Panc1 (cell line): Measurements from ENCODE around the gene CARHSP1. TPM values are rescaled to one million over a fixed set of nuclear protein-coding genes. Genes with fewer than 3 reads are reported as not detected.
"Not testable (repeated sequence)": the region's sequence is repeated elsewhere in the genome, so short reads cannot be mapped to it uniquely, and the experiment has no call there.

ENCODE experiments used
- ATAC-seq: fragments of 200-7000 bp; cut with Tn5 transposase; 2 replicates; pipeline ENCODE4 v1.9.1; 2020; ENCODE audit warnings: mild to moderate bottlenecking, moderate library complexity
- BruUV-seq: library from RNA; stranded (reverse); fragments of 400-500 nt; replicated peaks from 2 replicates; lab custom pipeline; 2021; lab: Mats Ljungman, UMichigan
- CTCF ChIA-PET: fragments of 300-600 bp; sonication (Branson Sonifier 250); formaldehyde crosslinking; loops from one replicate; lab custom pipeline; 2022; ENCODE audit warnings: antibody characterized with exemption; lab: Charles Lee
- POLR2A ChIA-PET: fragments of 300-600 bp; sonication (Branson Sonifier 250); formaldehyde crosslinking; loops from one replicate; lab custom pipeline; 2022; ENCODE audit warnings: antibody characterized with exemption; lab: Charles Lee
- DNase-seq: peaks from one replicate; pipeline ENCODE4 v3.0.0-alpha.2; 2010; ENCODE audit warnings: low read depth, low spot score
- H3K27ac ChIP-seq: 2 replicates; pipeline ENCODE4 v1.5.1; 2011; ENCODE audit warnings: mild to moderate bottlenecking, low read length, inconsistent platforms
- H3K27me3 ChIP-seq: fragments of 200-500 bp; sonication (Bioruptor generic); 2 replicates; pipeline ENCODE4 v1.6.0; 2014; ENCODE audit warnings: low read length, inconsistent platforms; ENCODE audit not compliant: control insufficient read depth, insufficient read depth
- H3K36me3 ChIP-seq: fragments of 200-500 bp; sonication (Bioruptor generic); 2 replicates; pipeline ENCODE4 v1.5.1; 2014; ENCODE audit warnings: inconsistent platforms, mild to moderate bottlenecking, low read length, moderate library complexity; ENCODE audit not compliant: control insufficient read depth, insufficient read depth
- H3K4me1 ChIP-seq: 2 replicates; pipeline ENCODE4 v1.5.1; 2011; ENCODE audit warnings: inconsistent platforms, mild to moderate bottlenecking, low read length, moderate library complexity; ENCODE audit not compliant: control insufficient read depth, insufficient read depth
- H3K4me3 ChIP-seq, 2 experiments: 2 replicates each; pipeline ENCODE4 v1.5.1; 2011 to 2012; ENCODE audit warnings: low read depth in 2 of 2, low read length in 2 of 2, mild to moderate bottlenecking in 2 of 2, inconsistent platforms in 1 of 2, moderate library complexity in 1 of 2
- H3K9me3 ChIP-seq: fragments of 200-500 bp; sonication (Bioruptor generic); 2 replicates; pipeline ENCODE4 v1.5.1; 2014; ENCODE audit warnings: low read depth, mild to moderate bottlenecking, inconsistent platforms, low read length, moderate library complexity; ENCODE audit not compliant: control insufficient read depth, insufficient read depth
- POLR2AphosphoS5 ChIP-seq: IDR thresholded peaks from 2 replicates; pipeline ENCODE4 v1.6.1; 2012; ENCODE audit warnings: mild to moderate bottlenecking, low read depth, low read length, moderate library complexity
- SIN3A ChIP-seq: IDR thresholded peaks from 2 replicates; pipeline ENCODE4 v1.6.1; 2012; ENCODE audit warnings: low read depth, mild to moderate bottlenecking, low read length, moderate library complexity, borderline replicate concordance; ENCODE audit not compliant: insufficient read depth
- TCF7L2 ChIP-seq: IDR thresholded peaks from 2 replicates; pipeline ENCODE4 v1.6.1; 2011; ENCODE audit warnings: mild to moderate bottlenecking, low read depth, low read length, inconsistent platforms
- in situ Hi-C: cut with HindIII; loops from 2 replicates; pipeline ENCODE4 v1.10.0; 2016; ENCODE audit warnings: low sequenced_read_pairs, low pct_unique_long_range_greater_than_20kb
- intact Hi-C: fragments of 100-400 bp; cut with micrococcal nuclease; formaldehyde crosslinking; loops from one replicate; pipeline ENCODE4 v1.10.0; 2022; ENCODE audit not compliant: unreplicated experiment
- total RNA-seq: library from RNA; stranded (reverse); gene quantifications from one replicate; pipeline ENCODE4 v1.2.1, GENCODE V29; 2021; ENCODE audit not compliant: unreplicated experiment
- TF ChIP-seq, protein P1 (sequence below): fragments of 450-650 bp; IDR thresholded peaks from 2 replicates; pipeline ENCODE4 v1.5.1; 2017; ENCODE audit warnings: mild to moderate bottlenecking
- TF ChIP-seq, protein P2 (sequence below), 2 experiments: IDR thresholded peaks; 2 replicates each; pipeline ENCODE4 v1.6.1; 2011 to 2012; ENCODE audit warnings: low read depth in 2 of 2, control low read depth in 1 of 2, low read length in 1 of 2, mild to moderate bottlenecking in 1 of 2, moderate library complexity in 1 of 2; ENCODE audit not compliant: insufficient read depth in 1 of 2

CARHSP1 gene
- total RNA-seq, 1 experiment from 2014 or later, result 158 TPM

DNA sequence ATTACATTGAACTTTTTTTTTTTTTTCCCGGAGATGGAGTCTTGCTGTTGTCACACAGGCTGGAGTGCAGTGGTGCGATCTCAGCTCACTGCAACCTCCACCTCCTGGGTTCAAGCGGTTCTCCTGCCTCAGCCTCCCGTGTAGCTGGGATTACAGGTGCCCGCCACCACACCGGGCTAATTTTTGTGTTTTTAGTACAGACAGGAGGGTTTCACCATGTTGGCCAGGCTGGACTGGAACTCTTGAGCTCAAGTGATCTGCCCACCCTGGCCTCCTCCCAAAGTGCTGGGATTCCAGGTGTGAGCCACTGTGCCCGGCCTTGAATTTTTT lies 5.0 kb upstream of the CARHSP1 start:
- in situ Hi-C loops, result not testable (repeated sequence)
- POLR2A ChIA-PET, result interaction anchor here (0.5 to 0.7 kb wide), 3 partner anchors 20 to 89 kb away, joined by 5 to 6 read pairs (median 5); no protein-coding TSS in a partner anchor

DNA sequence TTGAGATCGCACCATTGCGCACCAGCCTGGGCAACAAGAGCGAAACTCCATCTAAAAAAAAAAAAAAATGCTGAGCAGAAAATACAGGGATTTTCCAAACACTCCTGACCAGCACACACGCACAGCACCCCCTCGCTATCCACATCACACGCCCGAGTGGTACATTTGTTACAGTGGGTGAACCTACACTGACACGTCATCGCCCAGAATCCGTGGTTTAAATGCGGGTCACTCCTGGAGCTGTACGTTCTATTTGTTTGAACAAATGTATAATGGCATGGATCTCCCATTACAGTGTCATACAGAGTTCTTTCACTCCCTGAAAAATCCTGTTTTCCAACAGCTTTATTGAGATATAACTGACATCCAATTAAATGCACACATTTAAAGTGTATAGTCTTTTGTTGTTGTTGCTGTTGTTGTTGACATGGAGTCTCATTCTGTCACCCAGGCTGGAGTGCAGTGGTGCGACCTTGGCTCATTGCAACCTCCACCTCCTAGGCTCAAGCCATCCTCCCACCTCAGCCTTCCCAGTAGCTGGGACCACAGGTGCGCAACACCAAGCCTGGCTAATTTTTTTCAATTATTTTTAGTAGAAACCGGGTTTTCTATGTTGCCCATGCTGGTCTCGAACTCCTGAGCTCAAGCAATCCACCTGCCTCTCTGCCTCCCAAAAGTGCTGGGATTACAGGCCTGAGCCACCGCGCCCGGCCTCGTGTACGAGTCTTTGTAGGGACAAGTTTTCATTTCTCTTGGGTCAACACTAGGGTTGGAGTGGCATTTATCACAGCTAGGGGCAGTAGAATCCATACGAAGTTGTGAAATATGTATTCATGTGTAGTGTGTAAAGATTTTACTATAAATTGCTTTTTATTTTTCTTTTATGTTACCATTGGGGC lies 4.4 kb upstream of the CARHSP1 start:
- TF ChIP-seq SIN3A (no peak), TCF7L2 (no peak), POLR2AphosphoS5 (no peak)
- TF ChIP-seq, protein P1, sequence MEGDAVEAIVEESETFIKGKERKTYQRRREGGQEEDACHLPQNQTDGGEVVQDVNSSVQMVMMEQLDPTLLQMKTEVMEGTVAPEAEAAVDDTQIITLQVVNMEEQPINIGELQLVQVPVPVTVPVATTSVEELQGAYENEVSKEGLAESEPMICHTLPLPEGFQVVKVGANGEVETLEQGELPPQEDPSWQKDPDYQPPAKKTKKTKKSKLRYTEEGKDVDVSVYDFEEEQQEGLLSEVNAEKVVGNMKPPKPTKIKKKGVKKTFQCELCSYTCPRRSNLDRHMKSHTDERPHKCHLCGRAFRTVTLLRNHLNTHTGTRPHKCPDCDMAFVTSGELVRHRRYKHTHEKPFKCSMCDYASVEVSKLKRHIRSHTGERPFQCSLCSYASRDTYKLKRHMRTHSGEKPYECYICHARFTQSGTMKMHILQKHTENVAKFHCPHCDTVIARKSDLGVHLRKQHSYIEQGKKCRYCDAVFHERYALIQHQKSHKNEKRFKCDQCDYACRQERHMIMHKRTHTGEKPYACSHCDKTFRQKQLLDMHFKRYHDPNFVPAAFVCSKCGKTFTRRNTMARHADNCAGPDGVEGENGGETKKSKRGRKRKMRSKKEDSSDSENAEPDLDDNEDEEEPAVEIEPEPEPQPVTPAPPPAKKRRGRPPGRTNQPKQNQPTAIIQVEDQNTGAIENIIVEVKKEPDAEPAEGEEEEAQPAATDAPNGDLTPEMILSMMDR, result no peak; the same call in 1 of the 2 replicates
- TF ChIP-seq, protein P2, sequence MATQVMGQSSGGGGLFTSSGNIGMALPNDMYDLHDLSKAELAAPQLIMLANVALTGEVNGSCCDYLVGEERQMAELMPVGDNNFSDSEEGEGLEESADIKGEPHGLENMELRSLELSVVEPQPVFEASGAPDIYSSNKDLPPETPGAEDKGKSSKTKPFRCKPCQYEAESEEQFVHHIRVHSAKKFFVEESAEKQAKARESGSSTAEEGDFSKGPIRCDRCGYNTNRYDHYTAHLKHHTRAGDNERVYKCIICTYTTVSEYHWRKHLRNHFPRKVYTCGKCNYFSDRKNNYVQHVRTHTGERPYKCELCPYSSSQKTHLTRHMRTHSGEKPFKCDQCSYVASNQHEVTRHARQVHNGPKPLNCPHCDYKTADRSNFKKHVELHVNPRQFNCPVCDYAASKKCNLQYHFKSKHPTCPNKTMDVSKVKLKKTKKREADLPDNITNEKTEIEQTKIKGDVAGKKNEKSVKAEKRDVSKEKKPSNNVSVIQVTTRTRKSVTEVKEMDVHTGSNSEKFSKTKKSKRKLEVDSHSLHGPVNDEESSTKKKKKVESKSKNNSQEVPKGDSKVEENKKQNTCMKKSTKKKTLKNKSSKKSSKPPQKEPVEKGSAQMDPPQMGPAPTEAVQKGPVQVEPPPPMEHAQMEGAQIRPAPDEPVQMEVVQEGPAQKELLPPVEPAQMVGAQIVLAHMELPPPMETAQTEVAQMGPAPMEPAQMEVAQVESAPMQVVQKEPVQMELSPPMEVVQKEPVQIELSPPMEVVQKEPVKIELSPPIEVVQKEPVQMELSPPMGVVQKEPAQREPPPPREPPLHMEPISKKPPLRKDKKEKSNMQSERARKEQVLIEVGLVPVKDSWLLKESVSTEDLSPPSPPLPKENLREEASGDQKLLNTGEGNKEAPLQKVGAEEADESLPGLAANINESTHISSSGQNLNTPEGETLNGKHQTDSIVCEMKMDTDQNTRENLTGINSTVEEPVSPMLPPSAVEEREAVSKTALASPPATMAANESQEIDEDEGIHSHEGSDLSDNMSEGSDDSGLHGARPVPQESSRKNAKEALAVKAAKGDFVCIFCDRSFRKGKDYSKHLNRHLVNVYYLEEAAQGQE (IDR thresholded peaks at IDR 0.05; ENCODE audit: insufficient read depth in 1 of 2, low read depth in 2 of 2, low read length in 1 of 2), result no peak
- ChIA-PET CTCF (interaction anchor here (0.6 to 1.0 kb wide), 4 partner anchors 9 to 62 kb away, joined by 3 to 5 read pairs (median 4); no protein-coding TSS in a partner anchor), POLR2A (interaction anchor here (0.6 to 0.7 kb wide), 2 partner anchors 20 to 22 kb away, joined by 5 to 6 read pairs; no protein-coding TSS in a partner anchor)
- H3K4me1 ChIP-seq, result peaks cover 18% of the 10 kb centered on the region
- no peaks in the 10 kb centered on the region for H3K27me3 ChIP-seq
- H3K27ac ChIP-seq, result no peak overlapping the region
- no TSS peak for BruUV-seq
- in situ Hi-C loops, result no loop called here
- DNase-seq (no peak), ATAC-seq (no peak)
- intact Hi-C loops, result no loop called here
- no peaks in the 10 kb centered on the region for H3K9me3 ChIP-seq
- no peak overlapping the region for H3K4me3 ChIP-seq
- H3K36me3 ChIP-seq, result no peaks in the 10 kb centered on the region; the same call in 1 of the 2 replicates

More for the DNA sequence above, 5.0 kb upstream of the CARHSP1 start:
- ATAC-seq, H3K4me3 ChIP-seq, intact Hi-C loops, H3K27me3 ChIP-seq, DNase-seq, H3K9me3 ChIP-seq, H3K27ac ChIP-seq, BruUV-seq, H3K36me3 ChIP-seq: not testable (repeated sequence)
- TF ChIP-seq, protein P1, result peak; percentile 28; the same call in 1 of the 2 replicates
- CTCF ChIA-PET, result interaction anchor here (0.7 kb wide), 2 partner anchors 11 to 12 kb away, joined by 3 to 4 read pairs; no protein-coding TSS in a partner anchor
- peaks cover 18% of the 10 kb centered on the region for H3K4me1 ChIP-seq
